Frontal cortex (tissue), 4 donors: ENCODE measurements around the gene ZSWIM2. TPM values are rescaled to one million over a fixed set of nuclear protein-coding genes. Genes with fewer than 3 reads are reported as not detected.
"Not testable (repeated sequence)": the region's sequence is repeated elsewhere in the genome, so short reads cannot be mapped to it uniquely, and the experiment has no call there.

Experiments used
- DNase-seq, 2 donors: peaks; one replicate each; pipeline ENCODE4 v3.0.0; 2012; ENCODE audit warnings: low spot score in 2 of 2
- FAIRE-seq: peaks from 2 replicates; lab custom pipeline; 2012; peaks lifted over from hg19 to GRCh38; lab: Jason Lieb, UNC
- total RNA-seq: library from RNA; depleted of rRNA; stranded (reverse); fragments of >200 nt; gene quantifications from one replicate; pipeline ENCODE4 v1.2.3, GENCODE V29; 2014
- donor health status: control.
- donor health status: control.
- donor health status: control.

Gene ZSWIM2
- 0.41 TPM for total RNA-seq

GRCh38 chr2:186848873-186849578 is at the start of gene ZSWIM2:
TSS of gene ZSWIM2 (minus strand) at chr2:186849170. CDS start at chr2:186849130, 40 bp downstream.
- no peak for FAIRE-seq
- peak in 1 of 2 donors; percentile 16 for DNase-seq

GRCh38 chr2:186896220-186896619 is 47.2 kb upstream of the ZSWIM2 start:
- not testable (repeated sequence) for FAIRE-seq, DNase-seq

- FAIRE-seq (no peak), DNase-seq (no peak)
Measured at GRCh38 chr2:186895451-186895850, 46.5 kb upstream of the ZSWIM2 start.

GRCh38 chr2:186894478-186894877 is 45.5 kb upstream of the ZSWIM2 start:
- no peak for DNase-seq
- no peak for FAIRE-seq

- DNase-seq (no peak), FAIRE-seq (no peak)
Measured at GRCh38 chr2:186892821-186893220, 43.9 kb upstream of the ZSWIM2 start.

GRCh38 chr2:186891185-186891621 is 42.2 kb upstream of the ZSWIM2 start:
- FAIRE-seq (no peak), DNase-seq (no peak)

GRCh38 chr2:186889101-186889879 is 40.3 kb upstream of the ZSWIM2 start:
- DNase-seq (no peak), FAIRE-seq (no peak)

- FAIRE-seq (no peak), DNase-seq (no peak)
Measured at GRCh38 chr2:186887107-186888090, 38.4 kb upstream of the ZSWIM2 start.

GRCh38 chr2:186884587-186884986 is 35.6 kb upstream of the ZSWIM2 start:
- FAIRE-seq = no peak
- DNase-seq = no peak

- DNase-seq (no peak), FAIRE-seq (no peak)
Measured at GRCh38 chr2:186883666-186884065, 34.7 kb upstream of the ZSWIM2 start.

- FAIRE-seq (no peak), DNase-seq (no peak)
Measured at GRCh38 chr2:186882511-186883071, 33.6 kb upstream of the ZSWIM2 start.

GRCh38 chr2:186881660-186882059 is 32.7 kb upstream of the ZSWIM2 start:
- FAIRE-seq = peak; percentile 15
- DNase-seq = no peak

GRCh38 chr2:186879312-186879711 is 30.3 kb upstream of the ZSWIM2 start:
- FAIRE-seq (no peak), DNase-seq (no peak)

GRCh38 chr2:186874713-186875112 is 25.7 kb upstream of the ZSWIM2 start:
- no peak for DNase-seq
- FAIRE-seq = no peak

GRCh38 chr2:186871881-186872280 is 22.9 kb upstream of the ZSWIM2 start:
- no peak for FAIRE-seq
- DNase-seq = no peak

- DNase-seq (no peak), FAIRE-seq (no peak)
Measured at GRCh38 chr2:186868344-186868743, 19.4 kb upstream of the ZSWIM2 start.

- FAIRE-seq = peak; percentile 91
- DNase-seq = peak in 1 of 2 donors; percentile 13
Measured at GRCh38 chr2:186862869-186863709, 14.1 kb upstream of the ZSWIM2 start.

- DNase-seq (no peak), FAIRE-seq (no peak)
Measured at GRCh38 chr2:186855216-186855615, 6.2 kb upstream of the ZSWIM2 start.

- FAIRE-seq = no peak
Measured at GRCh38 chr2:186853951-186854350, 5.0 kb upstream of the ZSWIM2 start.

More at GRCh38 chr2:186853951-186854350, 5.0 kb upstream of the ZSWIM2 start:
- no peak for DNase-seq
